NB4 (cell line): ENCODE data around the gene MARK1.

Experiments used
- CTCF ChIP-seq: IDR thresholded peaks from one replicate; pipeline ENCODE4 v1.5.1; 2012; ENCODE audit warnings: low read depth, low read length
- MAX ChIP-seq: IDR thresholded peaks from 2 replicates; pipeline ENCODE4 v1.6.1; 2011; ENCODE audit warnings: low read depth, low read length
- MYC ChIP-seq: IDR thresholded peaks from 2 replicates; pipeline ENCODE4 v1.6.1; 2011; ENCODE audit warnings: low read depth, low read length
- POLR2A ChIP-seq: IDR thresholded peaks from 2 replicates; pipeline ENCODE4 v1.6.1; 2011; ENCODE audit warnings: mild to moderate bottlenecking; ENCODE audit not compliant: insufficient read length; ENCODE audit errors: extremely low read depth

- no peak for TF ChIP-seq POLR2A
- no peak for TF ChIP-seq MYC
- no peak for TF ChIP-seq CTCF
- no peak for TF ChIP-seq MAX
These were observed 153.4 kb downstream of the MARK1 start for GRCh38 chr1:220681220-220681880.
